Activated T-cell treated with anti-CD3 and anti-CD28 coated beads for 48 hours (primary cell): ENCODE measurements around the gene BFSP2.

Experiments used
- DNase-seq: peaks from one replicate; pipeline ENCODE4 v3.0.0-alpha.2; 2020; ENCODE audit warnings: low read depth

The BFSP2 gene

GRCh38 chr3:133400006-133400515 is at the start of gene BFSP2:
TSS of gene BFSP2 (plus strand) at chr3:133400056. CDS start at chr3:133400084, 28 bp downstream.
- DNase-seq, result no peak

DNA sequence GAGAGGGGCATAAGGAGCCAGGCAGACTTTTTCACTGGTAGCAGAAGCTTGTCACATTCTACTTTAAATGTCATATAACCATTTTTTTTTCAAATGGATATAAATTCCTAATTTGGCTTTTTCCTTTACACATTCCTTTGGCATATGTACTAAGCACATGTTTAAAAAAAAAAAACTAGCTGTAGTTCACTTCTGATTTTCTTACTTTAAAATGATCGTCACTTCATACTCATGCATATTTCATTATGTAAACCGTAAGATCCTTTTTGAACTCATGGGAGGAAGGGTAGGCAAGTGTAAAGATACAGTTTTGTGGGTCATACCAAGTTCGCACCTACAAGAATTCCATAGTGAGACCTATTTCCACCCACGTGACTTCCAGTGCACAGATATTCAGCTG is 45.1 kb upstream of the BFSP2 start:
- DNase-seq, result no peak

DNA sequence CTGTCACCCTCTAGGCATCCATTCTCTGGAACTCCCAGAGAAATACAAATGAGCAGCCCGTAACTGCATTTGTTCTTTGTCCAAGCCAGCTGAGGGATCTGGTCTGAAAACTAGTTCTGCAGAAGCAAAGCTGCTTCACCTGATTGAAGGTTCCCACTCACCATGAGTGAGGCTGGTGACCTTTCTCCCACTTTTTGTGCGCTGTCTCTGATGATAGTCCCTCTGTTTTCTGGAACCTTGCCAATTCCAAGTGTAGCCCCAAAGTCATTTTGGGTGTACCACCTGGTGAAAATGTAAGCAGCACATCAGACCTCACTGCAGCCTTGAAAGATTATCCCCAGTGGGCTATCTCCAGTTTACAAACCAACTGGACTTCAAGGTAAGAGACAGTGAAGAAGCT is 39.4 kb upstream of the BFSP2 start:
- DNase-seq, result no peak

DNA sequence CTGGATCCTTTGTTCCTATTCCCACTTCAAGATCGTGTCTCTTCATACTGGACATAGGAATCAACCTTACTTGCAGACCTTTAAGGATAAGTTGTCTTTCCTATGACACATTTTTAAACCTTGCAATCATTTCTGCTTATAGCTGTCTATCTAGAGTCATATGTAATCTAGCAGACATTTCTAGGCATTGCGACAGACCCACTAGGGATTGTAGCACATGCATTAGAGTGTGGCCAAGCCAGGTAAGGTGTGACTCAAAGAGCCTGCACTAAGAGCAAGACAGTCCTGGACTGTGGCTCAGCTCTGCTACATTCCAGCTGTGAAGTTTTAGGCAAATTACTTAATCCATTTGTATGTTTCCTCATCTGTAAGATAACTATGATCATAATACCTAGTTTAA is 38.8 kb upstream of the BFSP2 start:
- DNase-seq, result no peak

- DNase-seq, result no peak
Observed at GRCh38 chr3:133361435-133361834, 38.4 kb upstream of the BFSP2 start.

GRCh38 chr3:133362539-133362938 is 37.3 kb upstream of the BFSP2 start:
- no peak for DNase-seq

DNA sequence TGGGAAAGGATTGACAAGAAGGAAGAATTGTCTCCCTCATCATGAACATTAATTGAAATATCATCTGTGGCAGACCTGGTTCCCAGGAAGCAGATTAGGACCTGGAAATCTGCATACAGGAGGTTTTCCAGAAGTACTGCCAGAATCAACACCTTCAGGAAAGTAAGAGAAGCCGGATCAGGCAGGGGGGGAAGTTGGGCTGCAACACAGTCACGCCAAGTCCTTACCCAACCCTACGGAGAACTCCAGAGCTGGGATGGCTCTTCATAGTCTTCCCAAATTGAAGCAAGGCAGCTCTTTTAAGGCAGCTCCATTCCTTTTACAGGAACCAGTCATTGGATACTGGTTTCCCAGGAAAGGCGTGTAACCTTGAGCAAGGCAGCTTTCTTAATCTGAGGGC is 35.2 kb upstream of the BFSP2 start:
- no peak for DNase-seq

- DNase-seq, result no peak
Observed at GRCh38 chr3:133366921-133367320, 32.9 kb upstream of the BFSP2 start.

DNA sequence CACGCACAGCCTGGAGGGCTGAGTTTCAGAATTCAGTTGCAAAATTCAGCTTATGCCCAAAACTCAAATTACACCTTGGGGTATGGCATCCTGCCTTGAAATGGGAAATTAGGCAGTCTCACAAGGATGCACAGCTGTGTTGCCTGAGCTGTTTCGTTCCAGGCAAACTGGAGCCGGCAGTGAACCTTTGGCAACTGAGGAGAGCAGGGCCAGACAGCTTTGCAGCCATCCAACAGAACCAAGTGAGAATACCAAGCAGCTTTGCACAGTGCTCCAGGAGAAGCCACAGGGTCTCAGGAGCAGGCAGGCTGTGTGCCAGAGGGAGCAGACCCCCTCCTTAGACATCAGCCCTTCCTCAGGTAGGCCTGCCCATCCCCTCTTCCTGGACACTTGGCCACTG is 32.5 kb upstream of the BFSP2 start:
- DNase-seq, result no peak

GRCh38 chr3:133367956-133368355 is 31.9 kb upstream of the BFSP2 start:
- DNase-seq, result no peak

- DNase-seq, result no peak
Observed at GRCh38 chr3:133368371-133369067, 31.3 kb upstream of the BFSP2 start.

DNA sequence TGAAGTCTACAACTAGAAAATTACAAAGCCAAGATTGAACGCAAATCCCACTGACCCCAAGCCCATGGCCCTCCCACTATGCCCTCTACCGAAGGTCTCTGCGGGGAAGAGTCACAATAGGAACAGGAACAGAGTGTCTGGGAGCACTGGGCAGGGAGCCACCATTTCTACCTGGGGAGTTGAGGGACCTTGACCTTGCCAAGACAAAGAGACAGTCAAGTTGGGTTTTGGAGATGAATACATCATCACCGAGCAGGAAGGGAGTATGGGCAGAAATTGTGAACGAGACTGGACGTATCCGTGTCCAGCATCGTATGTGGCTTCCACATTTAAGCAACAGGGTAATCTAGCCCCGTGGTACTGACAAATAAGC is 30.8 kb upstream of the BFSP2 start:
- DNase-seq, result no peak

GRCh38 chr3:133371181-133371580 is 28.7 kb upstream of the BFSP2 start:
- DNase-seq, result no peak

- no peak for DNase-seq
Observed at GRCh38 chr3:133371676-133372075, 28.2 kb upstream of the BFSP2 start.

GRCh38 chr3:133374708-133375402 is 25.0 kb upstream of the BFSP2 start:
- no peak for DNase-seq

DNA sequence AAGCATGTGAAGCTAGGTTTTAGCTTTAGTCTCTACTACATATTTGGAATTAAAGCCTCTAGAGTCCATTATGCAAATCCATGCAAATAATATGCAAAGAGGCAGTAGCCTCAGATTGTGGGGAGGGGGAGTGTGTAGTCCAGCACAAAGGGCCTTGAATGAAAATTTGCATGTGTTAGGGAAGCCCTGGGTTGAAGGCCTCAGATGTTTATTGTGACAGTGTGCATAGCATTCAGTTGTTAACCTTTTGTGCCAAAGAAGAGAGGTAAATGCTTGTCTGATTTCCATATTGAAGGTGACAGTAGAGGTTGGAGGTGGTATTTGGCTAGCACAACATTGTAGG is 24.5 kb upstream of the BFSP2 start:
- DNase-seq, result no peak

- DNase-seq, result no peak
Observed at GRCh38 chr3:133376810-133377209, 23.0 kb upstream of the BFSP2 start.

- no peak for DNase-seq
Observed at GRCh38 chr3:133377396-133377795, 22.5 kb upstream of the BFSP2 start.

- no peak for DNase-seq
Observed at GRCh38 chr3:133379926-133380325, 19.9 kb upstream of the BFSP2 start.

DNA sequence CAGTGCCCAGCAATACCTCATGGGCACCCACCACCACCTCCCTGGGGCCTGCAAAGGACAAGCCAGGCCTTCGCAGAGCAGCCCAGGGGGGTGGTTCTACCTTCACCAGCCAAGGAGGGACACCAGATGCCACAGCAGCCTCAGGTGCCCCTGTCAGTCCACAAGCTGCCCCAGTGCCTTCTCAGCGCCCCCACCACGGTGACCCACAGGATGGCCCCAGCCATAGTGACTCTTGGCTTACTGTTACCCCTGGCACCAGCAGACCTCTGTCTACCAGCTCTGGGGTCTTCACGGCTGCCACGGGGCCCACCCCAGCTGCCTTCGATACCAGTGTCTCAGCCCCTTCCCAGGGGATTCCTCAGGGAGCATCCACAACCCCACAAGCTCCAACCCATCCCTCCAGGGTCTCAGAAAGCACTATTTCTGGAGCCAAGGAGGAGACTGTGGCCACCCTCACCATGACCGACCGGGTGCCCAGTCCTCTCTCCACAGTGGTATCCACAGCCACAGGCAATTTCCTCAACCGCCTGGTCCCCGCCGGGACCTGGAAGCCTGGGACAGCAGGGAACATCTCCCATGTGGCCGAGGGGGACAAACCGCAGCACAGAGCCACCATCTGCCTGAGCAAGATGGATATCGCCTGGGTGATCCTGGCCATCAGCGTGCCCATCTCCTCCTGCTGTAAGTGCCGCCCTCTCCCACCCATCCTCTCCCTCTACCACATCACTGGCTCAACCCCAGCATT is 19.2 kb upstream of the BFSP2 start:
- no peak for DNase-seq

- DNase-seq, result no peak
Observed at GRCh38 chr3:133381346-133382109, 18.3 kb upstream of the BFSP2 start.

GRCh38 chr3:133383175-133383574 is 16.7 kb upstream of the BFSP2 start:
- no peak for DNase-seq
